GM20000 (cell line): ENCODE measurements around the gene LZTS3.
"Not testable (repeated sequence)": the region's sequence is repeated elsewhere in the genome, so short reads cannot be mapped to it uniquely, and the experiment has no call there.

Source experiments
- DNase-seq: peaks from one replicate; pipeline ENCODE4 v3.0.0; 2012; ENCODE audit warnings: low spot score
- TF ChIP-seq, protein P1 (sequence below): IDR thresholded peaks from 2 replicates; pipeline ENCODE4 v1.5.1; 2012; ENCODE audit warnings: mild to moderate bottlenecking, control low read depth; ENCODE audit errors: extremely low read depth, missing control alignments

LZTS3 gene

DNA sequence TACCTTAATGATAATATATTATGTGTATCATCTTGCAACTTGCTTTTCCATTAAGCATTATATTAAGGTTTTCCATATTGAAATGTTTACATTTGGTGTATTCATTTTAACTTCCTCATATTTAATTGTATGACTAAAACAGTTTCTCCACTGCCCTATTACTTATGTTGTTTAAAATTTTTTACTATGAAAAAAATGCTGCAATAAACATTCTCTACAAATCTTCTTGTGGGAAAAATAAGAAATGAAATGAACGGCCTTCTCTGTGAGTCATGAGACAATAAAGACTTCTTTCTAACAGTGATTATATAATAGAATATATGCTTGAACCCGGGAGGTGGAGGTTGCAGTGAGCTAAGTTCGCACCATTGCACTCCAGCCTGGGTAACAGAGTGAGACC is 39.2 kb downstream of the LZTS3 start:
- TF ChIP-seq, protein P1, sequence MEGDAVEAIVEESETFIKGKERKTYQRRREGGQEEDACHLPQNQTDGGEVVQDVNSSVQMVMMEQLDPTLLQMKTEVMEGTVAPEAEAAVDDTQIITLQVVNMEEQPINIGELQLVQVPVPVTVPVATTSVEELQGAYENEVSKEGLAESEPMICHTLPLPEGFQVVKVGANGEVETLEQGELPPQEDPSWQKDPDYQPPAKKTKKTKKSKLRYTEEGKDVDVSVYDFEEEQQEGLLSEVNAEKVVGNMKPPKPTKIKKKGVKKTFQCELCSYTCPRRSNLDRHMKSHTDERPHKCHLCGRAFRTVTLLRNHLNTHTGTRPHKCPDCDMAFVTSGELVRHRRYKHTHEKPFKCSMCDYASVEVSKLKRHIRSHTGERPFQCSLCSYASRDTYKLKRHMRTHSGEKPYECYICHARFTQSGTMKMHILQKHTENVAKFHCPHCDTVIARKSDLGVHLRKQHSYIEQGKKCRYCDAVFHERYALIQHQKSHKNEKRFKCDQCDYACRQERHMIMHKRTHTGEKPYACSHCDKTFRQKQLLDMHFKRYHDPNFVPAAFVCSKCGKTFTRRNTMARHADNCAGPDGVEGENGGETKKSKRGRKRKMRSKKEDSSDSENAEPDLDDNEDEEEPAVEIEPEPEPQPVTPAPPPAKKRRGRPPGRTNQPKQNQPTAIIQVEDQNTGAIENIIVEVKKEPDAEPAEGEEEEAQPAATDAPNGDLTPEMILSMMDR: no peak
- DNase-seq: no peak

GRCh38 chr20:3133155-3133554 is 40.2 kb downstream of the LZTS3 start:
- DNase-seq: no peak

GRCh38 chr20:3130051-3130600 is 43.2 kb downstream of the LZTS3 start:
- TF ChIP-seq, protein P1: no peak
- no peak for DNase-seq

More at GRCh38 chr20:3133155-3133554, 40.2 kb downstream of the LZTS3 start:
- TF ChIP-seq, protein P1: no peak

GRCh38 chr20:3129094-3129493 is 44.3 kb downstream of the LZTS3 start:
- no peak for DNase-seq
- TF ChIP-seq, protein P1: no peak

DNA sequence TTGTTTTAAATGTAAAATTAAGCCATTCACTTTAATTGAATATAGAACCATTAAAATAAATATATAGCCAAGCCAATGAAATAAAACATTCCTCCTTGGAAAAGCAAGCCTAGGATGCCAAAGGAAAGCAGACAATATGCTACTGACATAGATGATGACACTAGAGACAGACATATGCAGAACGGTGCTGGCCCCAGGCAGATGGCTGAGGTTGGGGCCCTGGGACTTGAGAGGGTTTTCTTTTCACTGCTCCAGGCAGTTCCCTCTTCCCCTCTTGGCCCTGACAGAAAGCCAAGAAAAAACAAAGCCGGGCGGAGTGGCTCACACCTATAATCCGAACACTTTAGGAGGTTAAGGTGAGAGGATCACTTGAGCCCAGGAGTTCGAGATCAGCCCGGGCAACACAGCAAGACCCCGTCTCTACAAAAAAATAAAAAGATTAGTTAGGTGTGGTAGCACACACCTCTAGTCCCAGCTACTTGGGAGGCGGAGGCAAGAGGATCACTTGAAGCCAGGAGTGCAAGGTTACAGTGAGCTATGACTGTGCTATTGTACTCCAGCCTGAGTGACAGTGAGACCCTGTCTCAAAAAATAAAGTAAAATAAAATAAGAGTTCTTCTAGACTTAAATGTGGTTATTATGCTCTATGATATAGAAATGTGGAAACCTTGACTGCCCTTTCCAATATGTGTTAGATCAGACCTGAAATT is 44.9 kb downstream of the LZTS3 start:
- no peak for DNase-seq
- TF ChIP-seq, protein P1: no peak

DNA sequence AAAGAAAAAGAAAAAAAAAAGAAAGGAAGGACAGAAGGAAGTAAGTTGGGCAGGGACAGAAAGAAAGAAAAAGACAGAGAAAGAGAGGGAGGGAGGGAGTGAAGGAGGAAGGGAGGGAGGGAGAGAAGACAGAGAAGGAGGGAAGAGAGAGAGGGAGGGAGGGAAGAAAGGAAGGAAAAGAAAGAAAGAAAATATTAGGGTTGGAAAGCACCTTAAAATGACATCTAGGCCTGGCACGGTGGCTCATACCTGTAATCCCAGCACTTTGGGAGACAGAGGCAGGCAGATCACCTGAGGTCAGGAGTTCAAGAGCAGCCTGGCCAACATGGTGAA is 46.9 kb downstream of the LZTS3 start:
- DNase-seq: no peak
- TF ChIP-seq, protein P1: no peak

DNA sequence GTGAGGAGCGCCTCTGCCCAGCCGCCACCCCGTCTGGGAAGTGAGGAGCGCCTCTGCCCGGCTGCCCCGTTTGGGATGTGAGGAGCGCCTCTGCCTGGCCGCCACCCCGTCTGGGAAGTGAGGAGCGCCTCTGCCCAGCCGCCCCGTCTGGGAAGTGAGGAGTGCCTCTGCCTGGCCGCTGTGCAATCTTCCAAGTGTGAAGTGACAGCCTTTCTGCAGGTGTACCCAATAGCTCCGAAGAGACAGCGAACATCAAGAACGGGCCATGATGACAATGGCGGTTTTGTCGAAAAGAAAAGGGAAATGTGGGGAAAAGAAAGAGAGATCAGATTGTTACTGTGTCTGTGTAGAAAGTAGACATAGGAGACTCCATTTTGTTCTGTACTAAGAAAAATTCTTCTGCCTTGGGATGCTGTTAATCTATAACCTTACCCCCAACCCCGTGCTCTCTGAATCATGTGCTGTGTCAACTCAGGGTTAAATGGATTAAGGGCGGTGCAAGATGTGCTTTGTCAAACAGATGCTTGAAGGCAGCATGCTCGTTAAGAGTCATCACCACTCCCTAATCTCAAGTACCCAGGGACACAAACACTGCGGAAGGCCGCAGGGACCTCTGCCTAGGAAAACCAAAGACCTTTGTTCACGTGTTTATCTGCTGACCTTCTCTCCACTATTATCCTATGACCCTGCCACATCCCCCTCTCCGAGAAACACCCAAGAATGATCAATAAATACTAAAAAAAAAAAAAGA is 47.4 kb downstream of the LZTS3 start:
- DNase-seq: not testable (repeated sequence)

- not testable (repeated sequence) for DNase-seq
Observed at GRCh38 chr20:3124773-3125560, 48.4 kb downstream of the LZTS3 start.

DNA sequence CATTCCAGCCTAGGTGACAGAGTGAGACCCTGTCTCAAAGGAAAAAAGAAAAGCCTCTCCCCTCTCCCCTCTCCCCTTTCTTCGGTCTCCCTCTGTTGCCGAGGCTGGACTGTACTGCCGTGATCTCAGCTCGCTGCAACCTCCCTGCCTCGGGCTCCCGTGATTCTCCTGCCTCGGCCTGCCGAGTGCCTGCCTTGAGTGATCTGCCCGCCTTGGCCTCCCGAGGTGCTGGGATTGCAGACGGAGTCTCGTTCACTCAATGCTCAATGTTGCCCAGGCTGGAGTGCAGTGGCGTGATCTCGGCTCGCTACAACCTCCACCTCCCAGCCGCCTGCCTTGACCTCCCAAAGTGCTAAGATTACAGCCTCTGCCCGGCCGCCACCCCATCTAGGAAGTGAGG is 49.2 kb downstream of the LZTS3 start:
- DNase-seq: not testable (repeated sequence)
